Measurements from ENCODE around the gene COL5A3. TPM values are rescaled to one million over a fixed set of nuclear protein-coding genes. Genes with fewer than 3 reads are reported as not detected.

The COL5A3 gene
- total RNA-seq, 1 experiment from 2014 or later, result 0.26 TPM

- Mint-ChIP-seq H3K4me1 (ENCODE audit: low read depth, unreplicated experiment) (peaks cover 14% of the 10 kb centered on the region), H3K4me3 (ENCODE audit: low read depth, unreplicated experiment) (no peak overlapping the region), H3K27me3 (ENCODE audit: unreplicated experiment) (no peaks in the 10 kb centered on the region), H3K36me3 (ENCODE audit: insufficient read depth, unreplicated experiment) (no peaks in the 10 kb centered on the region), H3K9me3 (ENCODE audit: low read depth, unreplicated experiment) (no peaks in the 10 kb centered on the region), H3K27ac (ENCODE audit: unreplicated experiment) (no peak overlapping the region)
- BruUV-seq (replicated peaks), result no TSS peak
- intact Hi-C loops (cut with micrococcal nuclease; ENCODE audit: unreplicated experiment), result no loop called here
- DNase-seq, result no peak
- TF ChIP-seq, protein P1, sequence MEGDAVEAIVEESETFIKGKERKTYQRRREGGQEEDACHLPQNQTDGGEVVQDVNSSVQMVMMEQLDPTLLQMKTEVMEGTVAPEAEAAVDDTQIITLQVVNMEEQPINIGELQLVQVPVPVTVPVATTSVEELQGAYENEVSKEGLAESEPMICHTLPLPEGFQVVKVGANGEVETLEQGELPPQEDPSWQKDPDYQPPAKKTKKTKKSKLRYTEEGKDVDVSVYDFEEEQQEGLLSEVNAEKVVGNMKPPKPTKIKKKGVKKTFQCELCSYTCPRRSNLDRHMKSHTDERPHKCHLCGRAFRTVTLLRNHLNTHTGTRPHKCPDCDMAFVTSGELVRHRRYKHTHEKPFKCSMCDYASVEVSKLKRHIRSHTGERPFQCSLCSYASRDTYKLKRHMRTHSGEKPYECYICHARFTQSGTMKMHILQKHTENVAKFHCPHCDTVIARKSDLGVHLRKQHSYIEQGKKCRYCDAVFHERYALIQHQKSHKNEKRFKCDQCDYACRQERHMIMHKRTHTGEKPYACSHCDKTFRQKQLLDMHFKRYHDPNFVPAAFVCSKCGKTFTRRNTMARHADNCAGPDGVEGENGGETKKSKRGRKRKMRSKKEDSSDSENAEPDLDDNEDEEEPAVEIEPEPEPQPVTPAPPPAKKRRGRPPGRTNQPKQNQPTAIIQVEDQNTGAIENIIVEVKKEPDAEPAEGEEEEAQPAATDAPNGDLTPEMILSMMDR (IDR thresholded peaks at IDR 0.05; ENCODE audit: unreplicated experiment), result no peak
- CTCF ChIA-PET, result no interaction called here
These were observed 93.6 kb downstream of the COL5A3 start for GRCh38 chr19:9916719-9917118.

DNA sequence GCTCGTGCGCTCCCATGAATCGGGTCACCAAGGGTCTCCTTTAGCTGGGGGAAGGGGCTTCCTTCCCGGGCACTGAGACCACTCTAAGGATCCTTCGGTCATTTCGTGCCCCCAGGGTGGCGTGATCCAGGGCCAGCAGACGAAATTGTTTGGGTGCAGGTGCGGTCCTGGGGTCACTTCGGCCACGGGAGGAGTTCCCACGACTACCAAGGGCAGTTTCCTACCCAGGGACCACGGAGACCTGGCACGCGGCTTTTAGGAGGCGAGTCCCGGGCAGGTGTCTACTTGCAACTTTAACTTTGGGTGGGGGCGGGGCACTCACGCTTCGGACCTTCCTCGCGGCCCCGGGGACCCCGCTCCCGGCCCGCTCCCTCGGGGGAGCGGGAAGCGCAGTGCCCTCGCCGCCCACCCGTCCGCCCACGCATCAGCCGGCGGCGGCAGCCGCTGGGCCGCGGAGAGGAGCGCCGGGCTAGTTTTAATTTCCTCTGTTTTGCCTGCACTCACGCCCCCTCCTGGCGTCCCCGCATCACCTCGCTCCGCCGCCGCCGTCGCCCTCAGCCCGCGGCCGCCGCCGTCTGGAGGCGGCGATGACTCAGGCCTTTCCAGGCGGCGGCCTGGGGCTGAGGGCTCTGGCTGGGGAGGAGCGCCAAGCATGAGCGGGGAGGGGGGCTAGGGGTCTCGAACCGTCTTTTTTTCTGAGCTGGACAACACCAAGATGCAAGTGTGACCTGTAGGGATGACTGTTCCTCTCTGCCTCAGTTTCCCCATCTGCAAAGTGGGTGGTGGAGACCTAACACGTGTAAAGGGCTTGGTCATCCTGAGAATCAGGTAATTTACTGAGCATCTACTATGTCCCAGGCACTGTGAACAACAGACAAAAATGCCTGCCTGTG is 95.7 kb downstream of the COL5A3 start:
- BruUV-seq (replicated peaks), result no TSS peak
- H3K4me3 Mint-ChIP-seq (ENCODE audit: low read depth, unreplicated experiment), result peak overlapping the region; percentile 56
- peak; percentile 86 for DNase-seq
- H3K9me3 Mint-ChIP-seq (ENCODE audit: low read depth, unreplicated experiment), result no peaks in the 10 kb centered on the region
- TF ChIP-seq, protein P1 (IDR thresholded peaks at IDR 0.05; ENCODE audit: unreplicated experiment), result peak; percentile 48
- CTCF ChIA-PET, result interaction anchor here (0.7 kb wide), 1 partner anchor 806 kb away, joined by 5 read pairs; no protein-coding TSS in a partner anchor
- H3K36me3 Mint-ChIP-seq (ENCODE audit: insufficient read depth, unreplicated experiment), result no peaks in the 10 kb centered on the region
- intact Hi-C loops (cut with micrococcal nuclease; ENCODE audit: unreplicated experiment), result no loop called here
- H3K4me1 Mint-ChIP-seq (ENCODE audit: low read depth, unreplicated experiment), result peaks cover 14% of the 10 kb centered on the region
- no peak overlapping the region for H3K27ac Mint-ChIP-seq (ENCODE audit: unreplicated experiment)
- H3K27me3 Mint-ChIP-seq (ENCODE audit: unreplicated experiment), result no peaks in the 10 kb centered on the region

DNA sequence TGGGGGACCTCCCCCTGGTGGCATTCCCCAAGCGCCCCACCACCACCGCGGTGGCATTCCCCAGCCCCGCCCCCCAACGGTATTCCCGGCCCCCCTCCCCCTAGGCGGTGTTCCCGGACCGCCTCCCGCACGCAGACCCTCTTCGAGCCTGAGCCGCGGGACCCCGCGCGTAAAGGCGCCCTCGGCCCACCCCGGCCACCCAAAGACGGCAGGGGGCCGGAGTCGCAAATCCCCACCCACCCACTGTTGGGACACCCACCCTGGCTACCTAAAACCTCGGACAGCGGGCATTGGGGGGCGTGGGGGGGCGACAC is 96.3 kb downstream of the COL5A3 start:
- H3K4me3 Mint-ChIP-seq (ENCODE audit: low read depth, unreplicated experiment), result peak overlapping the region; percentile 56
- intact Hi-C loops (cut with micrococcal nuclease; ENCODE audit: unreplicated experiment), result no loop called here
- peaks cover 14% of the 10 kb centered on the region for H3K4me1 Mint-ChIP-seq (ENCODE audit: low read depth, unreplicated experiment)
- no peaks in the 10 kb centered on the region for H3K9me3 Mint-ChIP-seq (ENCODE audit: low read depth, unreplicated experiment)
- no peaks in the 10 kb centered on the region for H3K27me3 Mint-ChIP-seq (ENCODE audit: unreplicated experiment)
- no peak overlapping the region for H3K27ac Mint-ChIP-seq (ENCODE audit: unreplicated experiment)
- DNase-seq, result no peak
- no peaks in the 10 kb centered on the region for H3K36me3 Mint-ChIP-seq (ENCODE audit: insufficient read depth, unreplicated experiment)
- no TSS peak for BruUV-seq (replicated peaks)
- TF ChIP-seq, protein P1 (IDR thresholded peaks at IDR 0.05; ENCODE audit: unreplicated experiment), result no peak
- CTCF ChIA-PET, result no interaction called here

DNA sequence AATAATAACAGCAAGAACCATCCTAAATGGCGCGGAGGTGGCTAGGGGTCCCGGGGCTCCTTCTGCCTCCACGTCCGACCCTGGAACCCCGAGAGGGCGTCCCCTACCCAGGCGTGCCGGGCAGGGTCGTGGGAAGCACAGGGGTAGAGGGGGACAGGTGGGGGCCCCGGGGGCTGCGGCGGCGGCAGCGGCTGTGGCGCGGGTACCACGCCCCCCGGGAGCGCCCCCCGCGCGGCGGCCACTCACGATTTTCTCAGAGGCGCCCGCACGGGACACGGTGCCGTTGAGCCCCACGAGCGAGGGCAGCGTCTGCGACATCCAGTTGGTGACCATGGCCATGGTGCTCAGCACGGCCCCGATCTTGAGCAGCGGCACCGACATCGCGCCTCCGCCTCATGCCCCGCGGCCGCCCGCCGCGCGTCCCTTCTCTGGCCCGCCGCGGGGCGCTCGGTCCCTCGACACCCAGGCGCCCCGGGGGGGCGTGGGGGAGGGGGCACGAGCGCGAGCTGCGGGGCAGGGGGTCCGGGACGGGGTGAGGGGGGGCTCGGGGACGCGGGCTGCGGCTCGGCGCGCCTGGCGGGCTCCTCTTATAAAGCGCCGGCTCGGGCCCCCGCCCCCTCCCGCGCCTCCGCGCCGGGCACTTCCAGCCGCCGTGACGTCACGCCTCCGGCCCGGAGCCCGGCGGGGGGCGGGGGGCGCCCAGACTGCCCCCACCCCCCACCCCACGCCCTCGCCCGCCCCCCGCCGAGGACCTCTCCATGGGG is 96.9 kb downstream of the COL5A3 start:
- TF ChIP-seq, protein P1 (IDR thresholded peaks at IDR 0.05; ENCODE audit: unreplicated experiment), result no peak
- DNase-seq, result peak; percentile 48
- H3K36me3 Mint-ChIP-seq (ENCODE audit: insufficient read depth, unreplicated experiment), result no peaks in the 10 kb centered on the region
- no peaks in the 10 kb centered on the region for H3K27me3 Mint-ChIP-seq (ENCODE audit: unreplicated experiment)
- peak overlapping the region; percentile 56 for H3K4me3 Mint-ChIP-seq (ENCODE audit: low read depth, unreplicated experiment)
- BruUV-seq (replicated peaks), result no TSS peak
- CTCF ChIA-PET, result no interaction called here
- H3K27ac Mint-ChIP-seq (ENCODE audit: unreplicated experiment), result no peak overlapping the region
- peaks cover 14% of the 10 kb centered on the region for H3K4me1 Mint-ChIP-seq (ENCODE audit: low read depth, unreplicated experiment)
- no peaks in the 10 kb centered on the region for H3K9me3 Mint-ChIP-seq (ENCODE audit: low read depth, unreplicated experiment)
- intact Hi-C loops (cut with micrococcal nuclease; ENCODE audit: unreplicated experiment), result no loop called here
